GM12875 (cell line): ENCODE results near the gene NPC2.

Experiments
- H3K4me3 ChIP-seq: one replicate; pipeline ENCODE4 v1.5.1; 2011; ENCODE audit warnings: low read depth, low read length, control low read depth
- TF ChIP-seq, protein P1 (sequence below): IDR thresholded peaks from 2 replicates; pipeline ENCODE4 v1.5.1; 2011; ENCODE audit warnings: low read depth, mild to moderate bottlenecking, control low read depth, inconsistent platforms, low read length, moderate library complexity, borderline replicate concordance; ENCODE audit not compliant: insufficient read depth

NPC2 gene

DNA sequence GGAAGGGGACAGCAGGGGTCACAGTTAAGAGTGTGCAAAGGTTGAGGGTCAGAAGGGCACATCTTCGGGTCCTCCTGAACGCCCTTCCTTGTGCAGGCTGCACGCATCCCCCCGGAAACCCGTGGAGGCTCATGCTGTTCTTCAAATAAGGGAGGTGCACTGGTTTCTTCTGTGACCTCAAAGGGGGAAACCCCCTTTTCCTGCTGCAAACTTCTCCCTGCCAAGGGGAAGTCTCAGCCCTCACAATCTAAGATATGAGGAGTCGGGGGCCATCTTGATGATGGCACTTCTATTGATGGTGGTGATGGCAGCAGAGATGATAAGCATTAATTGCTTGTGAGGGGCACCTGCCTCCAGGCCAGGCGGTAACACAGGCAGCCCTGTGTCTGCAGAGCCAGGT is 40.5 kb upstream of the NPC2 start:
- TF ChIP-seq, protein P1, sequence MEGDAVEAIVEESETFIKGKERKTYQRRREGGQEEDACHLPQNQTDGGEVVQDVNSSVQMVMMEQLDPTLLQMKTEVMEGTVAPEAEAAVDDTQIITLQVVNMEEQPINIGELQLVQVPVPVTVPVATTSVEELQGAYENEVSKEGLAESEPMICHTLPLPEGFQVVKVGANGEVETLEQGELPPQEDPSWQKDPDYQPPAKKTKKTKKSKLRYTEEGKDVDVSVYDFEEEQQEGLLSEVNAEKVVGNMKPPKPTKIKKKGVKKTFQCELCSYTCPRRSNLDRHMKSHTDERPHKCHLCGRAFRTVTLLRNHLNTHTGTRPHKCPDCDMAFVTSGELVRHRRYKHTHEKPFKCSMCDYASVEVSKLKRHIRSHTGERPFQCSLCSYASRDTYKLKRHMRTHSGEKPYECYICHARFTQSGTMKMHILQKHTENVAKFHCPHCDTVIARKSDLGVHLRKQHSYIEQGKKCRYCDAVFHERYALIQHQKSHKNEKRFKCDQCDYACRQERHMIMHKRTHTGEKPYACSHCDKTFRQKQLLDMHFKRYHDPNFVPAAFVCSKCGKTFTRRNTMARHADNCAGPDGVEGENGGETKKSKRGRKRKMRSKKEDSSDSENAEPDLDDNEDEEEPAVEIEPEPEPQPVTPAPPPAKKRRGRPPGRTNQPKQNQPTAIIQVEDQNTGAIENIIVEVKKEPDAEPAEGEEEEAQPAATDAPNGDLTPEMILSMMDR: no peak
- no peak overlapping the region for H3K4me3 ChIP-seq

DNA sequence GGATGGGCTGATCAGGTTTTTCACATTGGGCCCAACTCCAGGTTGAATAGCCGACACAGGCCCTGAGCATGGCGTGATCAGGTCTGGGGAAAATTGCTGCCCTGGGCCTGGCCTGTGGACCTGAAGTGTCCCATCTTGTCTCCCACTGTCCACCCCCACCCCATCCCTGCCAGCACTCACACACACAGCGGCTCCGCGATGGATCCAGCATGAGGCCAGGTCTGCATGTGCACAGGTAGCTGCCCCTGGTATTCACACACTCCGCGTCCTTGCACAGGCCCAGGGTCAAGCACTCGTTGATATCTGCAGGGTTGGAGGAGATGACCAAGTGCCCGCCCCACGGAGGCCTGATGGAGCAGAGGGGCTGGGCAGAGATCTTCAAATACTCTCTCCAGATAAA is 39.1 kb upstream of the NPC2 start:
- TF ChIP-seq, protein P1: no peak
- no peak overlapping the region for H3K4me3 ChIP-seq

DNA sequence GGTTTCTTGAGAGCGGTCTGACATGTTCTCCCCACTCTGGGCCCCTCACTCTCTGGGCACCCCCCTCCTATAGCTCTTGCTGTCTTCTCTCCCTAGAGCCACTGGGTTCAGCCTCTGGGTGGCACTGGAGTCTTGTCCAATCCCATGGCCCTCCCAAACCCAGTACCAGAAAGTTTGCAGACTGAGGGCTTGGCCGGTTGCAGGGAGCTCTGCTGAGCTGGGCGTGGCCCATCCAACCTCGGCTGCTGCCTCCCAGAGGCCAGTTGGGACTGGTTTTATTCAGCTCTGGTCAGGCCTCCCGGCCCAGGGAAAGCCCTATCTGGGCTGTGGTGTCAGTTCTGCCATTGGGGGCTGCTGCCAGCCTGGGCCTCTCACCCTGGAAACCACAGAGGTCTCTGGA is 38.4 kb upstream of the NPC2 start:
- H3K4me3 ChIP-seq: no peak overlapping the region
- TF ChIP-seq, protein P1: no peak

DNA sequence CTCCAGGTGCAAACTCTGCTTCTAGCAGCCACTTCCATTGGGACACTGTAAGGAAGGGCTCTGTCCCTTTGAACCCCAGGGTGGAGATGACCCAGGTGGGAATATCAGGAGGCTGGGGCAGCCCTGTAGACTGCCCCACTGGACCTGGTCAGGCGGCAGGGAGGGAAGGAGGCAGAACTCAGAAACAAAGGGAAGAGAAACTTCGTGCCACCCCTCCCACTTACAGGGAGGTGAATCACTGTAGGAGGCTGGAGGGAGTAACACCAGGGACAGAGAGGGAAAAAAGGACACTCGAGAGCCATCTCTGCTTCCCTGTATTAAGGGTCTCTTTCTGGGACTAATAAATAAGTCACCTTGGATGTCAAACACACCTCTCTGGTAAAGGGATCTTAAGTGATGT is 37.9 kb upstream of the NPC2 start:
- no peak overlapping the region for H3K4me3 ChIP-seq
- TF ChIP-seq, protein P1: no peak

DNA sequence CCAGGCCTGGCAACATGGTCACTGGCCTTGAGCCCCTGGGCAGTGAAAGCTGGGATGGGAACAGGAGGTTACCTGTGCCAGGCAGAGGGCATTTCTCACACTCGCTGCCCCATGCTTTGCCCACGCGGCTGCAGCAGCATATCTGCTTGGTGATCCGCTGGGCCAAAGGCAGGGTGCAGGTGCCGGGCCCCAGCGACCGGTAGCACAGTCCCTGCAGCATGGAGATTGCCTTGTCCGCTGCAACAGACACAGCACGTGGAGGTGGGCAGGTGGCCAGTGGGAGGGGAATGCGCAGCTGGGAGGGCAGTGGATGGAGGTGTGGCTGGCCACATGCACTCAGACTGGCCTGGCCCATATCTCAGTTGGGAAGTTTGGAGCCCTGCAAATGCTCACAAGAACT is 35.8 kb upstream of the NPC2 start:
- TF ChIP-seq, protein P1: no peak

DNA sequence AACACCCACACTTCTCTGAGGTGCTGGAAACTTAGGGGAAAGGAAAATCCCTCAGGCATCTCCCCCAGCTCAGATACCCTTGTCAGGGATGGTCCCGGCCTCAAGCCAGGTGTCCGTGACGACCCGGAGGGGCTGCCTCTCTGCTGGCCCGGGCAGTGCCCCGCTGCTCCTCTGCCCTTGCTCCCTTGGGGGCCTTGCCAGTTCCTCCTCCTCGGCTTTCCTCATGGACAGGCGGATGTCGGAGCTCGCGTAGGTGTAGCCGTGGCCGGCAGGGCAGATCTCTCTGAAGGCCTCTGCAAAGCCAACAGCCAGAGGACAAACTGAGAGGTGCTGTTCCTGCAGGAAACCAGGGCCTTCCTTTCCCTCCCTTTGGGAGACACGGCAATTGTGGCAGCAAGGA is 35.3 kb upstream of the NPC2 start:
- TF ChIP-seq, protein P1: no peak
- H3K4me3 ChIP-seq: no peak overlapping the region

More for the DNA sequence above, 35.8 kb upstream of the NPC2 start:
- H3K4me3 ChIP-seq: no peak overlapping the region

DNA sequence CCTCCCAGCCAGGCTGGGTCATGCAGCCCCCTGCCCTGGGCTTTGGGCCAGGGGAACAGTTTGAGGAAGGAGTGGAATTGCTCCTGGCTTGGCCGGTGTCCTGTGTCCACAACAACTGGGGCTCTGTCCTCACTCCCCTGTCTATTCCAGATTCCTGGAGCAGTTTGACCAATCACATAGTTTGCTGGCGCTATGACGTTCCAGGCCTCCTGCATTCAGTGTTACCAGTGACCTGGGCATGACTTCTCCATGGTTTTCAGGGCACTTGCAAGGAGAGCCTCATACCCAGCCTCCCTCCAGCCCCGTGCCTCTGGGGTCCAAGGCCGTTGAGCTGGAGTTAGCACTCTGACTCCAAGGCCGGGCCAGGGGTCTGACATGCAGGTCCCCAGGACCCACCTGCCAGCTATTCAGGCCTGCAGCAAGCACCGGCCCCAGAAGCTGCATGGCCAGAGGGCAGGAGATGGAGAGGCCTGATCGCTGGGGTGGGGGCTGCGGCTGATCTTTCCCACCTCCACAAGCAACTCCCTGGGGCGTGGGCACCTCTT is 34.7 kb upstream of the NPC2 start:
- H3K4me3 ChIP-seq: no peak overlapping the region
- TF ChIP-seq, protein P1: no peak
